Activated CD4-positive, CD25-positive, alpha-beta regulatory T cell treated with anti-CD3 and anti-CD28 coated beads, Interleukin-2, amount 50 U/mL, for 16 hours (primary cell): ENCODE measurements around the gene KCNK3.
"Not testable (repeated sequence)": the region's sequence is repeated elsewhere in the genome, so short reads cannot be mapped to it uniquely, and the experiment has no call there.

Experiments used
- DNase-seq: peaks from one replicate; pipeline ENCODE4 v3.0.0-alpha.2; 2020; ENCODE audit warnings: low read depth, low spot score

Gene KCNK3

DNA sequence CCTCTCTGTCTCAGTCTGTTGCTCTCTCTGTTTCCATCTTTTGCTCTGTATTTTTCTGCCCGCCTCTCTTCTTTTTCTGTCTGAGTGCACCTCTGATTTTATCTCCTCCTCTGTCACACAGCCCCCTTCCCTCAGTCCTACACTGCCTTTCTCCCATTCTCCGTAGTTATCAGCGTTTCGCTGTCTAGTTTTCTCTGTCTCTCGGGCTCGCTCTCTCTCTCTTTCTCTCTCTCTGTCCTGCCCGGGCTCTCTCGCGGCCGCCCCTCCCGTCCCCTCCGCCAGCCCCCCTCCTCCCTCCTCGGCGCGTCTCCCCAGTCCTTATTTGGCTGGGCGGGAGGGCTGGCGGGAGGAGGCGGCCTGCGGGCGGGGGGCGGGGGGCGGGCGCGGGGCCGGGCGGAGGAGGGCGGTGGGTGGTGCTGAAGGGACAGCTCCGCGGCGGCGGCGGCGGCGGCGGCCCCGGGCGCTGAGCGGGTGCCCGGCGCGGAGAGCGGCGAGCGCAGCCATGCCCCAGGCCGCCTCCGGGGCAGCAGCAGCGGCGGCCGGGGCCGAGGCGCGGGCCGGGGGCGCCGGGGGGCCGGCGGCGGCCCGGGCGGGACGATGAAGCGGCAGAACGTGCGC lies at the start of gene KCNK3:
TSS of gene KCNK3 (plus strand) at position 444 of the 618 bp plus-strand sequence. CDS start at position 598, 154 bp downstream.
- no peak for DNase-seq

DNA sequence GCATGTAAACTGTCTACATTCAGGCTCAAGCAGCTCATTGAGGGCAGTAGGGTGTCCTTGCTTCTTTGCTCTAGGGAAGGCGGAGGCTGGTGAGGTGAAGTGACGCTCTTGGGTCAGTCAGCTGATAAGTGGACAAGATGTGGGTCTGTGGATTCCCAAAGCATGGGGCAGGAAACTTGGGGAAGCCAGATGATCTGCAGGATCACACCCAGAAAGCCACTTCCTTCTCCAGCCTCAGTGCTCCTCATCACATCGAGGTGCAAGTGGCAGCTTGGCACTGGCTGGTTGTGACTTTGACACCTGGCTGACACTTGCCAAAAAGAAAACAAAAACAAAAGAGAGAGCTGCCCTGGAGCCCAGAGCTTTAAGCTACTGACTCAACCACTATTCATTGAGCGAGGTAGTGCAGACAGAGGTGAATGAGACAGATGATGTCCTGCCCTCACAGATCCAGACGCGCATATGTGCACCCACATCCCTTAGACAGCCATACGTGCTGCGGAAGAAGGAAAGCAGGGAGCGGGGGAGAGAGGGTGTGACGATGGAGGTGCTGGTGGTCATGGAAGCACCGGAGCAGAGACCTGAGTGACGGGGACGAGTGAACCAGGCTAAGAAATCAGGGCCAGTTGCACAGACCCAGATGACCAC lies 48.2 kb upstream of the KCNK3 start:
- no peak for DNase-seq

DNA sequence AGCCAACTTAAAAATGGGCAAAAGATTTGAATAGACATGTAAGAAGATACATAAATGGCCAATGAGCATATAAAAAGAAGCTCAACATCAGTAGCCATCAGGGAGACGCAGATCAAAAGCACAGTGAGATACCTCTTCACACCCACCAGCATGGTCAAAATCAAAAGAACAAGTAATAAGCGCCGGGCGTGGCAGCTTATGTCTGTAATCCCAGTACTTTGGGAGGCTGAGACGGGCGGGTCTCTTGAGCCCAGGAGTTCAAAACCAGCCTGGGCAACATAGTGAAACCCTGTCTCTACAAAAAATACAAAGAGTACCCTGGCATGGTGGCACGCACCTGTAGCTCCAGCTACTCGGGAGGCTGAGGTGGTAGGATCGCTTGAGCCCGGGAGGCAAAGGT lies 46.8 kb upstream of the KCNK3 start:
- DNase-seq, result no peak

DNA sequence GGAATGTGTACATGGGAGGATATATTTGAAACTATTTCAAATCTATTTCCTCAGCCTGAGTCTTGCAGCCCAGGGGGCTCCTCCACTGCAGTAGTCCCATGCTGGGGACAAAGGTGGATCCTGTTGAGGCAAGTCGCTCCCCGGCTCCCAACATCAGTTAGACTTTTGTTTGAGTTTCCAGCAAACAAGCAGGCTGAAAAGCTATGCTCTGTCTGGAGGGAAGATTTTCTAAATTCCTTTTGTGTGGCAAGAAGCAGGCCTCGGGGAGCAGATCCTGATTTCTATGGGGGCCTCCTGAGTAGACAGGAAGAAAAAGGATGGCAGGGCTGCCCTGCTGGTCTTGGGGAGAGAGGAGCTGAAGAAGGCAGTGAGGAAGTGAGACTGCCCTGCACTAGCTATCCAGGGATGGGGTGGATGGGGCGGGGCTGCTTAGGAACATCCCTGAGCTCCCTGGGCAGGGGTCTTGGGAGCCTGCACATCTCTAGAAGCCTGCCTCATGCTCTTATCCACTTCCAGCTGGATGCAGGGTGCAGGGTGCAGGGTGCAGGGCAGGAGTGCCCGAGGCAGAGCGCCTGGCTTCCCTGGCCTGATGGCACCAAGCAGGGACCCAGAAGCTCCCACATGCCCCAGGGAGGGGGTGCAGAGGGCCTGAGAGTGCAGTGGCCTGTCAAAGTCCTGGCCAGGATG lies 45.4 kb upstream of the KCNK3 start:
- DNase-seq, result no peak

DNA sequence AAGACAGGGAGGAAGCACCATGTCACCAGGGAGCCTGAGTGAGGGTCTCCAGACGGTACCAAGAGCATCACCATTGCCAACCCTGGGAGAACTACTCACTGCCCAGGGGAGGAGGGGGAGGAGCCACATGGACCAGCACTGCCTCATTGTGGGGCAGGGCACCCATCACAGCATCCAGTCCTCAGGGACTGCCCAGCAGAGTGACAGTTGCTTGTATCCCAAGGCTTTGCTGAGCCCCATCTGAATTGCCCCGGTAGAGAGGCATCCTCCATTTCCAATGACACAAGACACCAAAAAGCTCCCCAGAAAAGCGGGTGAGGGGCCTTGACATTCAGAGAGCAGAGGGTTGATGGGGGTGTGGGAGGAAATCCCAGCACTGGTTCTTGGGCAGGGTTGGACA lies 44.5 kb upstream of the KCNK3 start:
- no peak for DNase-seq

GRCh38 chr2:26648516-26648915 lies 44.0 kb upstream of the KCNK3 start:
- no peak for DNase-seq

GRCh38 chr2:26649322-26649721 lies 43.2 kb upstream of the KCNK3 start:
- DNase-seq, result no peak

GRCh38 chr2:26649992-26650712 lies 42.4 kb upstream of the KCNK3 start:
- DNase-seq, result no peak

GRCh38 chr2:26650713-26651469 lies 41.6 kb upstream of the KCNK3 start:
- no peak for DNase-seq

GRCh38 chr2:26651470-26651771 lies 41.1 kb upstream of the KCNK3 start:
- no peak for DNase-seq

GRCh38 chr2:26651799-26652198 lies 40.7 kb upstream of the KCNK3 start:
- no peak for DNase-seq

DNA sequence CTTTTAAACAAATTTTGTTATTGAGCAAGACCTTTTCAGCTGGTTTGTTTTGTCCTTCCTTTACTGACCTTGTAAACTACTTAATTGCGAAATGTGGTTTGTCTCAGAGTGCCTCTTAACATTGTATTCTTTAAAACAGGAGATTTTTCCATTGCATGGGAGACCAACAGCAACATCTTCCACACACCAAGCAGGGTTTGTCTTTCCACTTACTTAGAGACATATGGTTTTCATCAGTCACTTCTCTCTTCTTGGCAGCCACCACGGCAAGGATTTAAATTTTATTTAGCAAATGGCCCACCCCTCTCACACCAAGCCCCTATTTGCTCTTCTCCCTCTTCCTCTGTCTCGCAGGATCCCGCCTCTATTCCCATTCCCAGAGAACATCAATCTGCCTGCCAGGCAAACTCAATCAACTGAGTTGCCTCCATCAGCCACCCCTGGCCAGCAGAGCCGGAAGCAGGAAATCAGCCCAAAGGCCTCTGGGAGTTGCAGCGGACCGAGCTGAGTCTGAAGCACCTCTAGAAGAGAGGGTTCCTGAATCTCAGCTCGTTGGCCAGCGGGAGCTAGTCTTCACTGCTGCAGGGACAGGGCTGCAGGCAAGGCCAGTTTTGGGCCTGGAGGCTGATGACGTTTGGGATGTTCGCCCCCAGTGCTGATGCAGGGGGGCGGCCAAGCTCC lies 40.0 kb upstream of the KCNK3 start:
- DNase-seq, result no peak

DNA sequence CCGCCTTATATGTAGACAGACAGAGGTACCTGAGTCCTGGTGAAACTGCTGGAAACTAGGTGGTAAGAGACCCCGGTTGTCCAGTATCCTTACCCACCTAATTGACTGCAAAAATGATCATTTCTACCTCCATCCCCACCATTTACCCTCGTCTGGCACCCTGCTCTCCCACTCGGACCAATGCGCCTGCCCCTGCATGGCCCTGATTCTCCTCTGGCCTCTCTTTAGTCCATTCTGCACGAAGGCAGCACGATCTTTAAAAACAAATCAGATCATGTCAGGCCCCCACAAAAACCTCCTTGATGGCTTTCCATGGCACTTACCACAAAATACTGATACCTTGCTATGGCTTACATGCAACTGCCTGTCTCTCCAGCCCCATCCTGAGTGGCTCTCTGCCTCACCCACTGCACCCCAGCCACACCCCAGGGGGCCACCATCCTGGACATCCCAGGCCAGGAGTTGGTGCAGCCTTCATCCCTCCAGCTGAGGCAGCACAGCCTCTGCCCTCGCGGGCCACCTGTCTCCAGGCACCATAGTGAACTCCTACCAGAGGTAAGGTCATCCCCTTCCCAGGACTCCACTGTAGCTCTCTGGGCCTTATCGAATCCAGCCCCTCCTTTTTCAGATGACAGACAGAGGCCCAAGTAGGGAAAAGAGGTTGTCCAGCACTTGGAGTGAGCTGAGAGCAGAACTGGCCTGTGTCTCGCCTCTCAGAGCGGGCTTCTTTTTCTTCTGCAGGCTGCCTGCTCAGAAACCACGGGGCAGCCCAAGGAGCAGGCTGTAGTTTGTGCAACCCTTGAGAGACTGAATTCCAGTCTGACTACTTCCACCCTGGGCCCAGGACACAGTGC lies 39.1 kb upstream of the KCNK3 start:
- DNase-seq, result no peak

DNA sequence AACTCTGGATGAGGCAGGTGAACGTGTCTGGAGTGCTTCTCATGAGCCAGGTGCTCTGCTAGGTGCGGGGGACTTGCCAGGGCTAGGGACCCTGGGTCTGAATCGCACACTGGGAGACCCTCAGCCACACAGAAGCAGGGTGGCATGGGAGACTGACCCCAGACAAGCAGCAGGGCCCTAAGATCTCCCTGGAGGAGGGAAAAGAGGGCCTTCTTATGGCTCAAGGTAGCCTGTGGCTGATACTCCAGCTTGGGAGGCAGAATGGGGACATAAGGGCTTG lies 38.5 kb upstream of the KCNK3 start:
- no peak for DNase-seq

DNA sequence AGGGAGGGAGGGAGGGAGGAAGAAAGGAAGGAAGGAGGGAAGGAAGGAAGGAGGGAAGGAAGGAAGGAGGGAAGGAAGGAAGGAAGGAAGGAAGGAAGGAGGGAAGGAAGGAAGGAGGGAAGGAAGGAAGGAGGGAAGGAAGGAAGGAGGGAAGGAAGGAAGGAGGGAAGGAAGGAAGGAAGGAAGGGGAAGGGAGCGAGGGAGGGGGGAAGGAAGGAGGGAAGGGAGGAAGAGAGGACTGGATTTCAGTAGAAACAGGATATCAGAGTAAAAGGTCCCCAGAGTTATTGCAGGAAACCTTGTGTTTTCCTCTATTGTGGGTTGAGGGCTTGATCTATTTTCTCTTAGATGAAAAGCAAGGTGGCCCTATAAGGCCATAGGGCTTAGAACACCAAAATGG lies 37.4 kb upstream of the KCNK3 start:
- not testable (repeated sequence) for DNase-seq

- no peak for DNase-seq
Observed at GRCh38 chr2:26655611-26656195, 36.8 kb upstream of the KCNK3 start.

- DNase-seq, result no peak
Observed at GRCh38 chr2:26657265-26657664, 35.3 kb upstream of the KCNK3 start.

DNA sequence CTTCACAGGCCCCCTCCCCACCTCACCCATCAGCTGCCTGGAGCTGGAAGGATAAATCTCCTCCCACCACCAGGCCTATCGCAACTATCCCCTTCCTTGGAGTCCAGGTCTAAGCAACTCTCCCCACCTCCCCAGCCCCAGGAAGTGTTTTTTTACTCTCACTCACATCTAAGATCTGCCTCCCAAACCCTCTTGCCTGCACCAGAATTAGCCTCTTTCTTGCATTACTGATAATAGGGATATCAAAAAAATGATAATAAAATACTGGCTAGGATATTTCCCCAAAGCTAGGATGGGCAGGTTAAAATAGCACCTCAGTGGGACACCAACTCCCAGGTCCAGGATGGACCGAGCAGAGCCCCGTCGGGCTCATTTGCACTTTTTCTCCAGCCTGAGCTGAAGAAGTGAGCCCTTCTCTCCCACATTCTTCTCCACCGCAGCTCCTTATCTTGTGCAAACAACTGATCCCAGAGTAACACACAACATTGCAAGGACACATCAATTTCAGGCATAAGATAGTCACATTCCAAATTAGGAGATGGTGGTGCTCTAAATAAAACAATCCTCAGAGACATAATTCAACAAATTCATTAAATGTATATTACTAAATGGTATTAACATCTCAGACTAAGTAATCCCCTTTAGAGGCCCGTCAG lies 33.7 kb upstream of the KCNK3 start:
- DNase-seq, result no peak

- DNase-seq, result no peak
Observed at GRCh38 chr2:26660363-26660962, 32.1 kb upstream of the KCNK3 start.
